ENCODE results near the gene MICU1. TPM values are rescaled to one million over a fixed set of nuclear protein-coding genes. Genes with fewer than 3 reads are reported as not detected.

The MICU1 gene
- total and polyA plus RNA-seq, 4 donors = 53.1 to 86.9 (median 73.8) TPM

DNA sequence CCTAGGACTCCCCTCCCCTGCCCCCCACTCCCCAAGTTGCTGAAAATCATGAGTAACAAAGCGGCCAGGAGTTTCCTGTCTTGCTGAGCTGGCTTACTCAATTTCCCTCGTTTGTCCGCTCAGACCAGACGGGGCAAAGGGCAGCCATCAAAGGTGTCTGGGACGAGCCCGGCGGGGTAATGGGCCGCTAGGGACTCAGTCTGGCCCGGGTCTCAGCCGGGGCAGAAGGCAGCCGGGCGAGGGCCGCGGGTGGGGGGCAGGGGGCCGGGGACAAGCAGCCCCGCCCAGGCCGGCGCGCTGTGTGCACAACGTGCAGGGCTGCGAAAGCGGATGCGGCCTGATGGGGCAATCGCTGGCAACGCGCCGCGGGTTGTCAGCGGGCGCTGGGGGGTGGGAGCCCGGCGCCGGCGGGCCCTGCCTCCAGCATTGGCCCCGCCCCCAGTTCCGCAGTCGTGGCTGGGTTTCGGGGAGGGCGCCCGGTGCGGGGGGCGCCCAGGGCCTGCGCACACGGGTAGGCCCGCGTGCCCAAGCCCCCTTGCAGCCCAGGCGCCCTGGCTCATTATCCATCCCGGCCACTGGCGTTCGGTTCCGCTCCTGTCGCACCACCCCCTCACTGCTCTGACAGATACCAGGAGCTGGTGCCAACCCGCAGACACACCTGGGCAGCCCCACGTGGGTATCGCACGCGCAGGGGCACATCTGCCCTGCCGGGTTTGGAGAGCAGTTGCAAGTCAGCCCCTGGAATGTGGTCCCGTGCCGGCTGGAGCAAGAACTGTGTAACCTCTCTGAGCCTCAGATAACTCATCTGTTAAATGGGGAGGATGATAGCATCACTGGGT lies 306.2 kb downstream of the MICU1 start:
- Histone ChIP-seq H3K36me3 (ENCODE audit: control insufficient read depth, insufficient read depth, low read length) (no peaks in the 10 kb centered on the region), H3K4me3 (ENCODE audit: low read depth, low read length) (peak overlapping the region; percentile 35), H3K4me1 (ENCODE audit: control insufficient read depth, insufficient read depth, low read length) (peaks cover 60% of the 10 kb centered on the region), H3K9me3 (ENCODE audit: control insufficient read depth, insufficient read depth, low read length) (no peaks in the 10 kb centered on the region), H3K27me3 (ENCODE audit: control insufficient read depth, insufficient read depth, low read length) (no peaks in the 10 kb centered on the region), H3K27ac (ENCODE audit: low read depth, low read length) (peak overlapping the region; percentile 89)
- WGBS (ENCODE audit: insufficient coverage) = 4% methylated on average over 60 of the region's 60 CpGs
- peak in 2 of 6 donors; percentile 89 to 92 for DNase-seq (ENCODE audit: low read depth in 4 of 6, low spot score in 6 of 6)

GRCh38 chr10:72318418-72319262 lies 307.2 kb downstream of the MICU1 start:
- H3K27ac ChIP-seq (ENCODE audit: low read depth, low read length) = peak overlapping the region; percentile 61
- H3K36me3 ChIP-seq (ENCODE audit: control insufficient read depth, insufficient read depth, low read length) = no peaks in the 10 kb centered on the region
- peak overlapping the region; percentile 16 for H3K4me3 ChIP-seq (ENCODE audit: low read depth, low read length)
- H3K27me3 ChIP-seq (ENCODE audit: control insufficient read depth, insufficient read depth, low read length) = no peaks in the 10 kb centered on the region
- no peaks in the 10 kb centered on the region for H3K9me3 ChIP-seq (ENCODE audit: control insufficient read depth, insufficient read depth, low read length)
- H3K4me1 ChIP-seq (ENCODE audit: control insufficient read depth, insufficient read depth, low read length) = peaks cover 54% of the 10 kb centered on the region
- no peak for DNase-seq (ENCODE audit: low read depth in 4 of 6, low spot score in 6 of 6)
- WGBS (ENCODE audit: insufficient coverage) = 90% methylated on average over 7 of the region's 10 CpGs

Small RNA genes lying within 50 kb of the gene (small RNA-seq; reads per million reads assigned to genes)
- not detected for gene AL513185.2 (ENCODE audit: low replicate concordance)
- gene HMGN2P34 (ENCODE audit: low replicate concordance) = not detected
- gene RF00019 (ENCODE audit: low replicate concordance) = not detected
- not detected for gene RN7SL840P (ENCODE audit: low replicate concordance)
- not detected for gene RNU6-805P (ENCODE audit: low replicate concordance)

Other genes with a start within 250 kb of the MICU1 start
- gene MCU, start 66.1 kb upstream of the MICU1 start, total RNA-seq = 10 to 100 TPM; 45.1 to 55.2 TPM
- gene MCU, start 66.1 kb upstream of the MICU1 start, polyA plus RNA-seq (ENCODE audit: insufficient read length in 2 of 2) = 10 to 100 TPM; 39.2 TPM

Measured in spinal cord (tissue), 10 donors.